SK-N-SH (cell line): ENCODE data around the gene PTK6. TPM values are rescaled to one million over a fixed set of nuclear protein-coding genes. Genes with fewer than 3 reads are reported as not detected.

Experiments used
- CTCF ChIA-PET: fragments of 300-600, 350-600 bp; formaldehyde crosslinking; extraction: SDS; loops from one replicate; lab custom pipeline; 2021; lab: Yijun Ruan, JAX
- POLR2A ChIA-PET: fragments of 350-600 bp; sonication (Branson Sonifier 250); formaldehyde crosslinking; extraction: SDS; loops from one replicate; lab custom pipeline; 2020; ENCODE audit warnings: antibody characterized with exemption, inconsistent platforms; lab: Yijun Ruan, JAX
- DNase-seq: peaks from one replicate; pipeline ENCODE4 v3.0.0; 2012
- H2AFZ ChIP-seq: fragments of 200-600 bp; sonication (generic); 2 replicates; pipeline ENCODE4 v1.8.1; 2016; ENCODE audit warnings: antibody characterized with exemption, mild to moderate bottlenecking, low read depth
- H3F3A ChIP-seq: fragments of 200-600 bp; sonication (generic); replicated peaks from 2 replicates; pipeline ENCODE3; 2016; ENCODE audit warnings: antibody characterized with exemption, mild to moderate bottlenecking; ENCODE audit not compliant: insufficient read depth
- H3K27ac ChIP-seq, 2 experiments: fragments of 200-500 bp in 1 of 2; fragments of 200-600 bp in 1 of 2; sonication (Bioruptor generic) in 1 of 2; sonication (generic), shearing (Covaris generic) in 1 of 2; 2 replicates each; pipeline versions ENCODE4 v1.5.1 to v1.6.1; 2014 to 2016; ENCODE audit warnings: low read depth in 2 of 2, inconsistent platforms in 1 of 2, low read length in 1 of 2, mild to moderate bottlenecking in 1 of 2, mixed read lengths in 1 of 2
- H3K27me3 ChIP-seq: fragments of 200-600 bp; sonication (generic), shearing (Covaris generic); 2 replicates; pipeline ENCODE4 v1.6.1; 2016; ENCODE audit warnings: mixed run types; ENCODE audit not compliant: insufficient read depth
- H3K36me3 ChIP-seq, 2 experiments: fragments of 200-500 bp in 1 of 2; fragments of 200-600 bp in 1 of 2; sonication (Bioruptor generic) in 1 of 2; sonication (generic) in 1 of 2; replicated peaks in 1 of 2; 2 replicates each; pipeline versions ENCODE3 to v1.5.1; 2014 to 2016; ENCODE audit warnings: low read length in 1 of 2, mild to moderate bottlenecking in 1 of 2; ENCODE audit not compliant: insufficient read depth in 2 of 2, control insufficient read depth in 1 of 2
- H3K4me1 ChIP-seq, 2 experiments: fragments of 200-500 bp in 1 of 2; fragments of 200-600 bp in 1 of 2; sonication (Bioruptor generic) in 1 of 2; sonication (generic), shearing (Covaris generic) in 1 of 2; 2 replicates each; pipeline versions ENCODE4 v1.5.1 to v1.6.1; 2014 to 2016; ENCODE audit warnings: low read depth in 1 of 2, low read length in 1 of 2, mixed run types in 1 of 2; ENCODE audit not compliant: insufficient read depth in 2 of 2, control insufficient read depth in 1 of 2
- H3K4me2 ChIP-seq: fragments of 200-600 bp; sonication (generic), shearing (Covaris generic); 2 replicates; pipeline ENCODE4 v1.6.1; 2017; ENCODE audit warnings: mixed run types
- H3K4me3 ChIP-seq, 2 experiments: fragments of 200-500 bp in 1 of 2; fragments of 200-600 bp in 1 of 2; sonication (Bioruptor generic) in 1 of 2; sonication (generic), shearing (Covaris generic) in 1 of 2; 2 replicates each; pipeline versions ENCODE4 v1.5.1 to v1.8.1; 2014 to 2016; ENCODE audit warnings: low read depth in 2 of 2, inconsistent platforms in 1 of 2, low read length in 1 of 2, mild to moderate bottlenecking in 1 of 2, mixed read lengths in 1 of 2, moderate library complexity in 1 of 2
- H3K79me2 ChIP-seq: fragments of 200-600 bp; sonication (generic); 2 replicates; pipeline ENCODE4 v1.8.1; 2017; ENCODE audit warnings: mild to moderate bottlenecking; ENCODE audit not compliant: insufficient read depth
- H3K9ac ChIP-seq: fragments of 200-600 bp; sonication (generic); 2 replicates; pipeline ENCODE4 v1.6.1; 2017; ENCODE audit warnings: mixed run types
- H3K9me2 ChIP-seq: fragments of 200-600 bp; sonication (generic); 2 replicates; pipeline ENCODE4 v1.6.1; 2017; ENCODE audit warnings: mixed run types
- H3K9me3 ChIP-seq: fragments of 200-600 bp; sonication (generic); 2 replicates; pipeline ENCODE4 v1.6.1; 2017; ENCODE audit warnings: mixed run types, mild to moderate bottlenecking, moderate library complexity
- H4K20me1 ChIP-seq: fragments of 200-600 bp; sonication (generic); 2 replicates; pipeline ENCODE4 v1.6.1; 2017; ENCODE audit warnings: mild to moderate bottlenecking, mixed run types; ENCODE audit not compliant: insufficient read depth
- EP300 ChIP-seq, 2 experiments: IDR thresholded peaks; 2 replicates each; pipeline versions ENCODE4 v1.4.0 to v1.6.1; 2012; ENCODE audit warnings: borderline replicate concordance in 1 of 2, low read depth in 1 of 2, low read length in 1 of 2
- FOSL2 ChIP-seq: IDR thresholded peaks from 2 replicates; pipeline ENCODE4 v1.4.0; 2012; ENCODE audit warnings: low read depth, mild to moderate bottlenecking, moderate library complexity, borderline replicate concordance
- GABPA ChIP-seq: IDR thresholded peaks from 2 replicates; pipeline ENCODE4 v1.4.0; 2012; ENCODE audit warnings: low read depth, mild to moderate bottlenecking
- IRF3 ChIP-seq: fragments of 150-350 bp; IDR thresholded peaks from 2 replicates; pipeline ENCODE4 v1.6.1; 2016; ENCODE audit warnings: mild to moderate bottlenecking, low read depth, low read length
- JUND ChIP-seq: IDR thresholded peaks from 2 replicates; pipeline ENCODE4 v1.4.0; 2012
- MAX ChIP-seq: IDR thresholded peaks from 2 replicates; pipeline ENCODE4 v1.4.0; 2012; ENCODE audit warnings: low read depth
- MEF2A ChIP-seq: IDR thresholded peaks from 2 replicates; pipeline ENCODE4 v1.4.0; 2012; ENCODE audit warnings: low read depth, borderline replicate concordance
- NFIC ChIP-seq: IDR thresholded peaks from 2 replicates; pipeline ENCODE4 v1.4.0; 2012; ENCODE audit warnings: borderline replicate concordance
- RAD21 ChIP-seq: IDR thresholded peaks from 2 replicates; pipeline ENCODE4 v1.6.1; 2012; ENCODE audit warnings: mild to moderate bottlenecking, low read length
- RCOR1 ChIP-seq: fragments of 150-350 bp; IDR thresholded peaks from 2 replicates; pipeline ENCODE4 v1.6.1; 2017; ENCODE audit warnings: antibody characterized with exemption, low read length
- RFX5 ChIP-seq: IDR thresholded peaks from 2 replicates; pipeline ENCODE4 v1.6.1; 2012; ENCODE audit warnings: mild to moderate bottlenecking, improper control_type of control experiment, low read length
- RXRA ChIP-seq: IDR thresholded peaks from 2 replicates; pipeline ENCODE4 v1.4.0; 2012; ENCODE audit warnings: low read depth, mild to moderate bottlenecking, borderline replicate concordance
- SMC3 ChIP-seq: IDR thresholded peaks from 2 replicates; pipeline ENCODE4 v1.6.1; 2012; ENCODE audit warnings: low read depth, low read length, improper control_type of control experiment
- TAF1 ChIP-seq: IDR thresholded peaks from 2 replicates; pipeline ENCODE4 v1.6.1; 2012; ENCODE audit warnings: low read depth, mild to moderate bottlenecking, low read length, moderate library complexity, borderline replicate concordance
- TCF12 ChIP-seq: IDR thresholded peaks from 2 replicates; pipeline ENCODE4 v1.4.0; 2012
- TEAD4 ChIP-seq: IDR thresholded peaks from 2 replicates; pipeline ENCODE4 v1.4.0; 2012; ENCODE audit warnings: mild to moderate bottlenecking, borderline replicate concordance; ENCODE audit not compliant: insufficient read depth
- USF2 ChIP-seq: fragments of 150-350 bp; IDR thresholded peaks from 2 replicates; pipeline ENCODE4 v1.6.1; 2017; ENCODE audit warnings: antibody characterized with exemption, low read length, low read depth, borderline replicate concordance
- YY1 ChIP-seq: IDR thresholded peaks from 2 replicates; pipeline ENCODE4 v1.4.0; 2012; ENCODE audit warnings: low read depth, mild to moderate bottlenecking
- ZBTB33 ChIP-seq: IDR thresholded peaks from 2 replicates; pipeline ENCODE4 v1.4.0; 2012; ENCODE audit warnings: low read depth, borderline replicate concordance
- WGBS: methylation state at CpG from one replicate; pipeline ENCODE4 v1.1.6; 2017; ENCODE audit warnings: low lambda C conversion rate; 5-methylcytosine and 5-hydroxymethylcytosine counted together
- polyA plus RNA-seq, 3 experiments: library from polyadenylated mRNA; depleted of rRNA; stranded (reverse); fragments of >200 nt; gene quantifications; 2 replicates each; pipeline ENCODE4 v1.2.3, GENCODE V29; 2012

The PTK6 gene
- polyA plus RNA-seq, 1 of the 3 experiments (the other 2 are of a cell fraction), result 0.07 TPM

GRCh38 chr20:63546256-63546955 lies 9.2 kb upstream of the PTK6 start:
- Histone ChIP-seq H3F3A (no peaks in the 10 kb centered on the region), H3K9me3 (no peaks in the 10 kb centered on the region), H2AFZ (no peak overlapping the region), H3K36me3 (no peaks in the 10 kb centered on the region), H3K27ac (no peak overlapping the region), H3K27me3 (no peaks in the 10 kb centered on the region), H3K9me2 (no peaks in the 10 kb centered on the region), H3K4me1 (peaks cover 0 to 2% of the 10 kb centered on the region in 2 experiments; a peak in 1 of 4 replicates), H3K9ac (no peak overlapping the region), H3K4me3 (no peak overlapping the region), H3K79me2 (no peaks in the 10 kb centered on the region), H3K4me2 (no peak overlapping the region), H4K20me1 (no peaks in the 10 kb centered on the region)
- POLR2A ChIA-PET, result no interaction called here
- no peak for DNase-seq
- TF ChIP-seq RFX5 (no peak), GABPA (no peak), IRF3 (no peak), MEF2A (no peak), SMC3 (no peak), ZBTB33 (no peak)
- 71% methylated on average over 11 of the region's 20 CpGs for WGBS
- CTCF ChIA-PET, result interaction anchor here (1.7 to 8.2 kb wide), 2 partner anchors 7 to 427 kb away, joined by 4 to 66 read pairs; partner anchors contain the start of gene PTK6

GRCh38 chr20:63545814-63546213 lies 8.6 kb upstream of the PTK6 start:
- H3K79me2 ChIP-seq, result no peaks in the 10 kb centered on the region
- ChIA-PET POLR2A (no interaction called here), CTCF (interaction anchor here (1.7 to 8.2 kb wide), 2 partner anchors 7 to 428 kb away, joined by 4 to 66 read pairs; partner anchors contain the start of gene PTK6)
- no peaks in the 10 kb centered on the region for H3K36me3 ChIP-seq
- no peaks in the 10 kb centered on the region for H4K20me1 ChIP-seq
- no peak for DNase-seq
- 61% methylated on average over 4 of the region's 6 CpGs for WGBS
- H3K9ac ChIP-seq, result no peak overlapping the region
- no peak overlapping the region for H3K4me2 ChIP-seq
- H3K27ac ChIP-seq, result no peak overlapping the region
- no peaks in the 10 kb centered on the region for H3F3A ChIP-seq
- H3K27me3 ChIP-seq, result no peaks in the 10 kb centered on the region
- H3K4me1 ChIP-seq, result peaks cover 0 to 3% of the 10 kb centered on the region in 2 experiments; a peak in 1 of 4 replicates
- H3K9me2 ChIP-seq, result no peaks in the 10 kb centered on the region
- no peaks in the 10 kb centered on the region for H3K9me3 ChIP-seq
- no peak overlapping the region for H2AFZ ChIP-seq
- H3K4me3 ChIP-seq, result no peak overlapping the region
- TF ChIP-seq TAF1, result no peak
- TF ChIP-seq ZBTB33, result no peak
- TF ChIP-seq RFX5, result no peak
- no peak for TF ChIP-seq FOSL2
- TF ChIP-seq RCOR1, result no peak
- TF ChIP-seq NFIC, result no peak
- no peak for TF ChIP-seq MEF2A
- TF ChIP-seq USF2, result no peak
- TF ChIP-seq RXRA, result no peak
- TF ChIP-seq RAD21, result no peak
- TF ChIP-seq IRF3, result no peak
- no peak for TF ChIP-seq EP300 (IDR thresholded peaks at IDR 0.05; ENCODE audit: borderline replicate concordance in 1 of 2, low read depth in 1 of 2, low read length in 1 of 2)
- TF ChIP-seq JUND, result no peak
- no peak for TF ChIP-seq TEAD4
- TF ChIP-seq MAX, result no peak
- TF ChIP-seq TCF12, result no peak
- no peak for TF ChIP-seq YY1
